Ovary (tissue), 9 donors: Measurements from ENCODE around the gene KCNQ4. TPM values are rescaled to one million over a fixed set of nuclear protein-coding genes. Genes with fewer than 3 reads are reported as not detected.

ENCODE experiments used
- DNase-seq, 5 donors: peaks; one replicate each; pipeline ENCODE4 v3.0.0-alpha.2; 2019 to 2020
- H3K27ac ChIP-seq, 2 donors: fragments of 200-600 bp; one replicate each; pipeline versions ENCODE4 v1.5.1 to v1.8.0; 2019 to 2022
- H3K27me3 ChIP-seq: fragments of 200-600 bp; one replicate; pipeline ENCODE4 v1.8.0; 2022
- H3K36me3 ChIP-seq: fragments of 200-600 bp; sonication (generic); one replicate; pipeline ENCODE4 v1.5.1; 2019
- H3K4me1 ChIP-seq: one replicate; pipeline ENCODE4 v1.8.1; 2013; ENCODE audit warnings: mild to moderate bottlenecking, moderate library complexity; ENCODE audit not compliant: insufficient read depth
- H3K4me3 ChIP-seq: fragments of 200-600 bp; sonication (generic); one replicate; pipeline ENCODE4 v1.5.1; 2017
- H3K9me3 ChIP-seq, 2 donors: fragments of 200-600 bp in 1 of 2; sonication (generic) in 1 of 2; one replicate each; pipeline versions ENCODE4 v1.5.1 to v1.8.1; 2013 to 2019; ENCODE audit warnings: mild to moderate bottlenecking in 1 of 2, moderate library complexity in 1 of 2
- EP300 ChIP-seq: sonication (generic); formaldehyde crosslinking; IDR thresholded peaks from one replicate; pipeline ENCODE4 v1.6.1; 2017; ENCODE audit warnings: antibody characterized with exemption
- POLR2A ChIP-seq: fragments of 450-650 bp; IDR thresholded peaks from one replicate; pipeline ENCODE4 v1.6.1; 2017; ENCODE audit warnings: antibody characterized with exemption, mild to moderate bottlenecking, moderate library complexity
- WGBS, 3 donors: extraction: QIAGEN DNeasy Blood & Tissue Kit in 1 of 3; methylation state at CpG; one replicate each; pipeline versions ENCODE4 v1.1.5 to v1.1.7; 2013 to 2017; 5-methylcytosine and 5-hydroxymethylcytosine counted together
- intact Hi-C, 4 donors: fragments of 100-400 bp; cut with DNase I; formaldehyde crosslinking; loops; one replicate each; pipeline versions ENCODE4 v1.11.0 to v1.15.1; 2022 to 2023
- polyA plus RNA-seq, 2 donors: library from polyadenylated mRNA; stranded (reverse); fragments of 200-250 nt in 1 of 2; fragments of 350-450 nt in 1 of 2; fragmentation: Illumina TruSeq in 1 of 2; extraction: RNeasy Lipid Tissue Mini Kit (QIAGEN cat#74804) in 1 of 2; gene quantifications; one replicate each; pipeline ENCODE4 v1.2.3, GENCODE V29; 2013 to 2014
- total RNA-seq, 7 donors: library from RNA; depleted of rRNA in 2 of 7; stranded (reverse); fragments of >200 nt in 2 of 7; fragmentation: NEBNext Ultra II Directional in 3 of 7; extraction: Animal tissue kit (Norgen Biotek cat#: 25700) in 3 of 7; gene quantifications; one replicate each; pipeline versions ENCODE4 v1.1.0 to v1.2.4, GENCODE V29; 2016 to 2023
- TF ChIP-seq, protein P1 (sequence below), 3 donors: fragments of 450-650 bp in 2 of 3; fragments of 200-600 bp in 1 of 3; IDR thresholded peaks; one replicate each; pipeline versions ENCODE4 v1.5.1 to v1.8.0; 2016 to 2022; ENCODE audit warnings: antibody characterized with exemption in 3 of 3, mild to moderate bottlenecking in 1 of 3
- donor health status: DM: no; HTN: no; CAD: no; lungs with moderate emphysema.
- donor health status: DM: no; HTN: no; CAD: no.
- donor health status: Bipolar disorder and iron deficiency.
- donor health status: DM: yes; HTN: yes; CAD: no.
- donor health status: DM: no; HTN: no; CAD: no.
- donor health status: DM: yes; HTN: yes; CAD: no.

Gene KCNQ4
- total and polyA plus RNA-seq, 9 donors, result 0.36 to 3.1 (median 0.84) TPM

DNA sequence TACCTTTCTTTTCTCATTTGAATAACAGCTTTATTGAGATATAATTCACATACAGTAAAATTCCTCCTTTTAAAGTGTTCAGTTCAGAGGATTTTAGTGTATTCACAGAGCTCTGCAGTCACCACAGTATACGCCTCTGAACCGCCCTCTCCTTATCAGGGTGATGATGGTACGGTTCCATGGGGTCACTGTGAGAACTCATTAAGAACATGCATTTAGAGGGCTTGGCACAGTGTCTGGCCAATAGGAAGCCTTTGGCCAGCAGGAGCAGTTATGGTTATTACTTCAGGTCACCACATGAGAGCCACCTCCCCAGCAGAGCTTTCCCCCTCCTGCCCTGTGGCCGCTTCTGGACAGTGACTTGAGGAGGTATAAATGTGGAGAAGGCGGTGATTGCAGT lies 27.3 kb downstream of the KCNQ4 start:
- Histone ChIP-seq H3K36me3 (no peaks in the 10 kb centered on the region), H3K9me3 (no peaks in the 10 kb centered on the region), H3K4me3 (no peak overlapping the region), H3K4me1 (peaks cover 1% of the 10 kb centered on the region), H3K27me3 (no peaks in the 10 kb centered on the region), H3K27ac (no peak overlapping the region)
- WGBS, 3 donors, result 81 to 90% (median 85%) methylated on average over 5 of the region's 5 CpGs
- intact Hi-C loops, result no loop called here
- TF ChIP-seq, protein P1, sequence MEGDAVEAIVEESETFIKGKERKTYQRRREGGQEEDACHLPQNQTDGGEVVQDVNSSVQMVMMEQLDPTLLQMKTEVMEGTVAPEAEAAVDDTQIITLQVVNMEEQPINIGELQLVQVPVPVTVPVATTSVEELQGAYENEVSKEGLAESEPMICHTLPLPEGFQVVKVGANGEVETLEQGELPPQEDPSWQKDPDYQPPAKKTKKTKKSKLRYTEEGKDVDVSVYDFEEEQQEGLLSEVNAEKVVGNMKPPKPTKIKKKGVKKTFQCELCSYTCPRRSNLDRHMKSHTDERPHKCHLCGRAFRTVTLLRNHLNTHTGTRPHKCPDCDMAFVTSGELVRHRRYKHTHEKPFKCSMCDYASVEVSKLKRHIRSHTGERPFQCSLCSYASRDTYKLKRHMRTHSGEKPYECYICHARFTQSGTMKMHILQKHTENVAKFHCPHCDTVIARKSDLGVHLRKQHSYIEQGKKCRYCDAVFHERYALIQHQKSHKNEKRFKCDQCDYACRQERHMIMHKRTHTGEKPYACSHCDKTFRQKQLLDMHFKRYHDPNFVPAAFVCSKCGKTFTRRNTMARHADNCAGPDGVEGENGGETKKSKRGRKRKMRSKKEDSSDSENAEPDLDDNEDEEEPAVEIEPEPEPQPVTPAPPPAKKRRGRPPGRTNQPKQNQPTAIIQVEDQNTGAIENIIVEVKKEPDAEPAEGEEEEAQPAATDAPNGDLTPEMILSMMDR (IDR thresholded peaks at IDR 0.05), result no peak
- TF ChIP-seq EP300 (no peak), POLR2A (no peak)
- DNase-seq, result no peak

DNA sequence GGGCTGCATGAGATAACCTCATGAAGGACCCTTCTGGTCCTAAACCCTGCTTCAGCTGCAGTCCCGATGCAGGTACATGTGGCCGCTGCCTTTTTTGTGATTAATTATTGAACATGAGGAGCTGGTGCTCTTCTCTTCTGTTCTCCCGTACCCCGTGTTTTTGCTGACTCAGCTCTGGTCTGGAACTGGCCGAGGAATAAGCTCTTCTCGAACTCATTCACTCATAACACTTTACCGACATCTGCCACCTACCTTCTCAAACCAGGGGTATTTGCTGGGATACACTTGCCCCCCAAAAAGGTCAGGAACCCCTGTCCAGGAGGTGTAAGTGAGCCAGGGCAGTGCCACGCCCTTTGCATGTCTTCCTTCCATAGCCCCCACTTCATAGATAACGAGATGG lies 31.8 kb downstream of the KCNQ4 start:
- H3K4me3 ChIP-seq, result no peak overlapping the region
- no peak overlapping the region for H3K27ac ChIP-seq
- DNase-seq, result no peak
- intact Hi-C loops, result no loop called here
- peaks cover 4% of the 10 kb centered on the region for H3K4me1 ChIP-seq
- no peaks in the 10 kb centered on the region for H3K36me3 ChIP-seq
- H3K9me3 ChIP-seq, result no peaks in the 10 kb centered on the region
- no peaks in the 10 kb centered on the region for H3K27me3 ChIP-seq
- 61 to 79% (median 74%) methylated on average over 9 of the region's 9 CpGs for WGBS, 3 donors
- TF ChIP-seq POLR2A (no peak), EP300 (no peak)
- TF ChIP-seq, protein P1 (IDR thresholded peaks at IDR 0.05), result no peak

DNA sequence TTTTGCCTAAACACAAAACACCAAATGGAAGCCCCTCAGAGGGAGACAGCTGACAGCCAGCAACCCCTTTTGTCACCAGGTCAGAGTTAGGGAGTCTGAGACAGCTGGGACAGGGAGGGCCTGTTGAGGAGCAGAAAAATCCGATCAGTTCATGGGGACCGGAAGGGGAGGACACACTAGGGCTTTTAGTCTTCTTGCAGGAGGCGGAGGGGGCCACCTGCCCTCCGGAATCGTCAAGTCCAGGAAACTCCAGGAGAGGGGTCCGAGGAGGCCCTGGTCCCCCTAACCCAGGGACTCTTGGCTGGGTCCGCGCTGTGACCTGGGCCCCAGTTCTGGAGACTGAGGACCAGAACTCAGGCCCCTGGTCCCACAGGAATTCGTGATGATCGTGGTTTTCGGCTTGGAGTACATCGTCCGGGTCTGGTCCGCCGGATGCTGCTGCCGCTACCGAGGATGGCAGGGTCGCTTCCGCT lies 34.2 kb downstream of the KCNQ4 start:
- H3K27me3 ChIP-seq, result no peaks in the 10 kb centered on the region
- WGBS, 3 donors, result 48 to 76% (median 71%) methylated on average over 13 to 19 of the region's 19 CpGs
- TF ChIP-seq, protein P1 (IDR thresholded peaks at IDR 0.05), result no peak
- no peak for TF ChIP-seq EP300
- TF ChIP-seq POLR2A, result no peak
- intact Hi-C loops, result no loop called here
- H3K4me3 ChIP-seq, result no peak overlapping the region
- DNase-seq, result no peak
- no peaks in the 10 kb centered on the region for H3K9me3 ChIP-seq
- no peak overlapping the region for H3K27ac ChIP-seq
- peaks cover 4% of the 10 kb centered on the region for H3K4me1 ChIP-seq
- H3K36me3 ChIP-seq, result no peaks in the 10 kb centered on the region

DNA sequence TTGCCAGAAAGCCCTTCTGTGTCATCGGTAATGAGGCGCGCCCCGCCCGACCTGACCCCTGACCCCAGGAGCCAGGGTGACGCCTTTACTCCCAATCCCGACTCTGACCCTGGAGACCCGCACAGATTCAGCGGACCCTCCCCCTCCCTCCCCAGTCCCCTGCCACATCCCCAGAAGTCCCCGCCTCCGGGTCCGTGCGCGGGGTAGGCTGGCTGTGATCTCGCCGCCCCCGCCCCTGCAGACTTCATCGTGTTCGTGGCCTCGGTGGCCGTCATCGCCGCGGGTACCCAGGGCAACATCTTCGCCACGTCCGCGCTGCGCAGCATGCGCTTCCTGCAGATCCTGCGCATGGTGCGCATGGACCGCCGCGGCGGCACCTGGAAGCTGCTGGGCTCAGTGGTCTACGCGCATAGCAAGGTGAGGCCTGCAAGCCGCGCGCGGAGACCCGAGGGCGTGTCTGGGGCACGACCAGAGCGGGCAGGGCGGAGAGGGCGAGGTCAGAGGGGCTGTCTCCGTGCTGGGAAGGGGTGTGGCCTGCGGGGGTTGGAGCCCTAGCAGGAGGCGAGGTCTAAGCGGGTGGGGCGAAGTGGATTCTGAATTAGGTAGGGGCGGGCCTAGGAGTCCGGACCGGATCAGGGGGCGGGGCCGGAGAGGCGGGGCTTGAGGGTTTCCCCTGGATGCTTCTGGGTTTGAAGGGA lies 34.8 kb downstream of the KCNQ4 start:
- peaks cover 4% of the 10 kb centered on the region for H3K4me1 ChIP-seq
- DNase-seq, result peak in 3 of 5 donors; percentile 51 to 58 (median 52)
- H3K4me3 ChIP-seq, result no peak overlapping the region
- TF ChIP-seq, protein P1 (IDR thresholded peaks at IDR 0.05), result no peak
- no peak for TF ChIP-seq EP300
- TF ChIP-seq POLR2A, result no peak
- intact Hi-C loops, result no loop called here
- H3K9me3 ChIP-seq, result no peaks in the 10 kb centered on the region
- 3 to 8% (median 6%) methylated on average over 48 to 59 of the region's 59 CpGs for WGBS, 3 donors
- no peaks in the 10 kb centered on the region for H3K36me3 ChIP-seq
- H3K27me3 ChIP-seq, result no peaks in the 10 kb centered on the region
- H3K27ac ChIP-seq, result no peak overlapping the region
